HG03039 (cell line): ENCODE measurements around the gene VAV1.
"Not testable (repeated sequence)": the region's sequence is repeated elsewhere in the genome, so short reads cannot be mapped to it uniquely, and the experiment has no call there.

Experiments
- ATAC-seq: cut with Tn5 transposase; IDR thresholded peaks from one replicate; pipeline ENCODE4 v1.9.1; 2021; ENCODE audit warnings: mild to moderate bottlenecking, moderate library complexity; ENCODE audit not compliant: unreplicated experiment

VAV1 gene

GRCh38 chr19:6779206-6779605, 6.7 kb downstream of the VAV1 start:
- no peak for ATAC-seq

DNA sequence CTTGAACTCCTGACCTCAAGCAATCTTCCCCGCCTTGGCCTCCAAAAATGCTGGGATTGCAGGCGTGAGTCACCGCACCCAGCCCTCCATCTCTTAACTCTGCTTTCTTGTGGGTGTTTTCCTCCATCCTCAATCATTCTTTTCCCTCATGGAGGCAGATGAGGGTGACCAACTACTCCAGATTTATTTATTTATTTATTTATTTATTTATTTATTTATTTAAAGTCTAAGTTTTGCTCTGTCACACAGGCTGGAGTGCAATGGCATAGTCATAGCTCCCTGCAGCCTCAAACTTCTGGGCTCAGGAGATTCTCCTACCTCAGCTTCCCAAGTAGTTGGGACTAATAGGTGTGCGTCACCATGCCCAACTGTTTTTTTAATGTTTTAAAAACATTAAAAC, 14.9 kb downstream of the VAV1 start:
- no peak for ATAC-seq

- no peak for ATAC-seq
Measured at GRCh38 chr19:6788896-6789295, 16.4 kb downstream of the VAV1 start.

GRCh38 chr19:6790194-6791128, 18.0 kb downstream of the VAV1 start:
- ATAC-seq, result no peak

DNA sequence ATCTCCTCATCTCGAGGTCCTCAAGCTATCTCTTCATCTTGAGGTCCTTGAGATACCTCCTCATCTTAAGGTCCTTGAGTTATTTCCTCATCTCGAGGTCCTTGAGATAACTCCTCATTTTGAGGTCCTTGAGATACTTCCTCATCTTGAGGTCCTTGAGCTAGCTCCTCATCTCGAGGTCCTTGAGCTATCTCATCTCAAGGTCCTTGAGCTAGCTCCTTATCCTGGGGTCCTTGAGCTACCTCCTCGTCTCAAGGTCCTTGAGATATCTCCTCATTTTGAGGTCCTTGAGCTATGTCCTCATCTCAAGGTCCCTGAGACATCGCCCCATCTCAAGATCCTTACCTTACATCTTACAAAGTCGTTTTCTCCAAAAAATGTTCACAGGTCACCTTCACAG, 18.7 kb downstream of the VAV1 start:
- no peak for ATAC-seq

DNA sequence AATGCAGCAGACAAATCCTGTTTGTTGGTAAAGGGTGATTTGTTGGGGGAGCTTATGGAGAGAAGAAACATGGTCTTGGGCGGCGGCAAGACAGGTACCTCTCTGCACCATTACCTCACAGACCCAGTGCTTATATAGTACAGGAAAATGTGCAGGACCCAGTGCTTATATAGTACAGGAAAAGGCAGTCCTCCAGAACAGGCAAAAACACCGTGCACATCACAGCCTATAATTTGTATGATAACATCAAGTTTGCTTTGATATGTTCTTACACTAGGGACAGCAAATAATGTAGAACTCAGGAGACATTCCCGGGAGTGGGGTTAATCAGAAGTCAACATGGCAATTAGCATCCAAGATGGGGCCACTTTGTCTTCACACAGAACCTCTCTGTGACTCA, 20.9 kb downstream of the VAV1 start:
- no peak for ATAC-seq

DNA sequence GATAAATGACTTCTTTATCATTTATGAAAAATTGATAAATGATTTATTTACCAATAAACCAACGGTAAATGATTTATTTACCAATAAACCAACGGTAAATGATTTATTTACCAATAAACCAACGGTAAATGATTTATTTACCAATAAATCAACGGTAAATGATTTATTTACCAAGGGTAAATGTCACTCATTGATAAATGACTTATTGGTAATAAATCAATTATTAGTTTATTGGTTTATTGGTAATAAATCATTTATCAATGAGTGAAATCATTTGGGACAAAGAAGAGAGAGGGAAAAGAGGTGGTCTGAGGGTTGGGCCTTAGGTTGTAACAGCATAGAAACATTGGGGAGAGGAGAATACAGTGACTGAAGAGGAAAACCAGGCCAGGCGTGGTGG, 21.5 kb downstream of the VAV1 start:
- no peak for ATAC-seq

- no peak for ATAC-seq
Measured at GRCh38 chr19:6794686-6795431, 22.4 kb downstream of the VAV1 start.

DNA sequence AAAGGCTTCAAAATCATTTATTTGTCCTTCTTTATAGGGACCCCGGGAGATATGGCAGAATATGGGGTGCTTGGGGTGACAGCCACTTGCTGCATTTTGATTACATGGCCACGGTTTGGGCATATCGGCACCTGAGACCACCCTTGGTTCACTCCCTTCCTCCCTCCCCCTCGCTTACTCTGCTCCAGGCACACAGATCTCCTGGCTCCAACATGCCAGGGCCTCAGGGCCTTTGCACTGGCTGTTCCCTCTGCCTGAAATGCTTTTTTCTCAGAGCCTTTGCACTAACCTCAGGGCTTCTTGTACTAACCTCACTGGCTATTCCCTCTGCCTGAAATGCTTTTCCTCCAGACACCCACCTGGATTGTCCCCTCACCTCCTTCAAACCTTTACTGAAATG, 23.8 kb downstream of the VAV1 start:
- no peak for ATAC-seq

GRCh38 chr19:6797646-6798045, 25.1 kb downstream of the VAV1 start:
- no peak for ATAC-seq

DNA sequence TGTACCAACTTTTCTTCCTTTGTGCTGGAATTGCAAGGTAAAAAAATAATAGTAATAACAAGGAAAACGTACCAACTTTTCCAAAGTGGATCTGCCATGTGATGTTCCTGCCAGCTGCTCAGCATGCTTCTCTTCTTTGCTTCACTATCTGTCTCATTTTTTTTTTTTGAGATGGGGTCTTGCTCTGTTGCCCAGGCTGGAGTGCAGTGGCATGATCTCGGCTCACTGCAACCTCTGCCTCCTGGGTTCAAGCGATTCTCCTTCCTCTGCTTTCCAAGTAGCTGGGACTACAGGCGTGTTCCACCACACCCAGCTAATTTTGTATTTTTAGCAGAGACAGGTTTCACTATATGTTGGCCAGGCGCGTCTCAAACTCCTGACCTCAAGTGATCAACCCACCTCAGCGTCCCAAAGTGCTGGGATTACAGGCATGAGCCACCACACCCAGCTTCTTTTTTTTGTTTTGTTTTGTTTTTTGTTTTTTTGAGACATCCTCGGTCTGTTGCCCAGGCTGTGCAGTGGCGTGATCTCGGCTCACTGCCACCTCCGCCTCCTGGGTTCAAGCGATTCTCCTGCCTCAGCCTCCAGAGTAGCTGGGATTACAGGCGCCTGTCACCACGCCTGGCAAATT, 27.8 kb downstream of the VAV1 start:
- ATAC-seq, result not testable (repeated sequence)

GRCh38 chr19:6800991-6801484, 28.5 kb downstream of the VAV1 start:
- no peak for ATAC-seq

DNA sequence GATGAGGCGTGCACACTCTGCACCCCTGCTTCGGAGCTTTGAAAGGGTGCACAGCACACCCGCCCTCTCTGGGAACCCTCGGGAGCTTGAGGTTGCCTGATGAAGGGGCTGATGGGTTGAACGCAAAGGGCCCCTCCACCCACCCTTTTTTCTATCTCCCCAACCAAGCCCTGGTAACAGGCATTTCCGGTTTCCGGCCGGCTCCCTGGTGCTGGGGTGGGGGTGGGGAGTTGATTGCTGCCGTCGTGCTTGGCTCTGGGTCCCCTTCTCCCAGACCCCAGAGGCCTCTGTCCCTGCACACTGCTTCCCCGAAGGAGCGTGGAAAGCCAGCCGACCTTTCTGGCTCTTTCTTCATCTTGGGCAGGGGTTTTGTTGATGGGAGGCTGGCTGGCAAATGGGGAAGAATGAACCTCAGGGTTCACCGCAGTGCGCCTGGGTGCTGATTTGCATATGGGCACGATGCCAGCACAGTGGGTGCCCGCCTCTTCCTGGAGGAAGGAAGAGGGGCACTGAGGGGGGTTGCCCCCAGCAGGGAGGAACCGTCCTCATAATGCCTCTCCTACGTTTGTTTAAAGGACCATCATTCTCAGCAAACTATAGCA, 29.1 kb downstream of the VAV1 start:
- ATAC-seq, result no peak

DNA sequence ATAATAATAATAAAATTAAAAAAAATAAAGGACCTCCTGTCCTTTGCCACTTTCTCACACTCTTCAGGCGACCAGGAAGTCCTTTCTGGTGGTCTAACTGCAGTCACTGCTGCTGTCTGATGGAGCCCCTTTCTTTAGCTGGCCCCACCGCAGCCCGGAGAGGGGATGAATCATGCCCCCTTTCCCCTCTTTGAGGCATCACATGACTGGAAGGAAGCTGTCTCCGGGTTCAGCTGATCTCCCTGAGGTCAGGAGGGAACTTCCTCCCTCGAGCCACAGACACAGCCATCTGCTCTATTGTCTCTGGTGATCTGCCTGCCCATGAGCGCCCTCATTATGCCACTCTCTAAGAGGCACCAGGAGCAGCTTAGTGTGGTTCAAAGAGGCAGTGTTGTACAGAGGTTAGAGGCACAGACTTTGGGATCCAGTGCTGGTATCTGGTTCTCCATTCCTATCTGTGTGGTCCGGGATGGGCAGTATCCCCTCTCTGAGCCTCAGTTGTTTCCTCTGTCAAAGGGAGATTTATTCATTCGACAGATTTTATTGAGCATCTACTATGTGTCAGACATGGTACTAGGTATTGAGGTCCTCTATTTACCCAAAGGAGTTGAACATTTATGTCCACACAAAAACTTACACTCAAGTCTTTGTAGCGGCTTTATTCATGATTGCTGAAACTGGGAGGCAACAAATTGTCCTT, 30.0 kb downstream of the VAV1 start:
- peak; percentile 35 for ATAC-seq

GRCh38 chr19:6803036-6803404, 30.5 kb downstream of the VAV1 start:
- ATAC-seq, result no peak

DNA sequence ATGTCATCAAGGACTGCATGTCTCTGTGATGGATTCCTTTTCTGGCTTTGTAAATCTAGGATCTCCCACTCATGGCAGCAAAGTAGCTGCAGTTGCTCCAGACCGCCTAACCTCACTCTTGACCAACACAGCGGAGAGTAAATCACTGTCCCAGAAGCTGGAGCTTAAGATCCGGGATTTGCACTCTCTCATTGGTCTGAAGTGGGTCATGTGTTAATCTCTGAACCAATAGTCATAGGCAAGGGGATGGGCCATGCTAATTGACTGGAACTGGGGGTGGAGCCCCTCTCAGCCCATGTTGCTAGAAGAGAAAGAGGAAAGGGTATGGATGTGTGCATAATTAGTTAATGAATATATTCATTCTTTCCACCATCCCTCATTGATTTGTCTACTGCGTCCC, 34.0 kb downstream of the VAV1 start:
- no peak for ATAC-seq

- no peak for ATAC-seq
Measured at GRCh38 chr19:6807291-6807690, 34.8 kb downstream of the VAV1 start.

GRCh38 chr19:6808494-6808893, 36.0 kb downstream of the VAV1 start:
- ATAC-seq, result no peak

DNA sequence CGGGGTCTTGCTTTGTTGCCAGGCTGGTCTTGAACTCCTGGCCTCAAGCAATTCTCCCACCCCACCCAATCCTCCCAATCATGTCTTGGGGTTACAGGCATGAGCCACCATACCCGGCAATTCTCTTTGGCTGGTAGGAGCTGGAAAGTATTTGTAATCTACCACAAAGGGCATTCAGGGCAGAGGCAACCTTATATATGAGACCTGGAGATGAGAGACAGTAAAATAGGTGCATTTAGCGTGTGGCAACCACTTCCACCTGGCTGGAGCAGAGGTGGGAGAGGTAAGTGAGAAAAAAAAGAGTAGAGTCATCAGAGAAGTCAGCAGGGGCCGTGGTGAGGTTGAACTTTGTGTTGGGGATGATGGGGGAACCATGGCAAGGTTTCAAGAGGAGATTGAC, 36.8 kb downstream of the VAV1 start:
- no peak for ATAC-seq

DNA sequence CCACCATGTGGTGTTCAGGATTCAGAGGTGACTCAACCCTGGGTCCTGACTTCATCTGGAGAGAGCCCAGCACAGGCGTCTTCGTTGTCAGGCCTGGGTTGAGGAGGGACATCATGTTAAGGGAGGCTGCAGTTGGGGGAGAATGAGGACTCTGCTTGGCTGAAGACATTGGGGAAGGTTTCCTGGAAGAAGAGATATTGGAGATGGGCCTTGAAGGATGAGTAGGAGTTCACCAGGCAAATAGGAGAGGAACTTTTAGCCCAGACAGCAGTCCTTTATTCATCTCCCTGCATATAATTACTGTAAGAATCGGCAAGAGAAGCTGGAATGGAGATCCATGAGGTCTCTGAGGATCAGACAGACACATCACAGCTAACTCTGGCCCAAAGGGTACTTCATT, 38.9 kb downstream of the VAV1 start:
- no peak for ATAC-seq

DNA sequence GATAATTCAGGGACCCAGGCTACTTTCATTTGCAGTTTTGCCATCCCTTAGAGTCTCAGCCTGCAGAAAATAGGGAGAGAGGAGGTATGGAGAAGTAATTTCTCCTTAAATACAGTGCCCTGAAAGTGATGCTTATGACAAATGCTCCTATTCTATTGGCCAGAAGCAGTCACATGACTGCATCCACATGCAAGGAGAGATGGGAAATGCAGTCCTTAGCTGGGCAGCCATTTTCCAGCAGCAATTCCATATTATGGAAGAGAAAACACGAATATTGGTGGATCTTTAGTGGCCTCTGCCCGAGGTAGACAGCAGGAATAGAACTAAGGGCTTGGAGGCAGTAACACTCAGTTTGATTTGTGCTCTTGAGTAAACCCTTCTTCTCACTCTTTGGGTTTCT, 39.4 kb downstream of the VAV1 start:
- ATAC-seq, result no peak
